HEK293 (cell line): ENCODE data around the gene PMVK.

Experiments
- CTCF ChIA-PET: fragments of 350-600 bp; formaldehyde crosslinking; extraction: SDS; loops from one replicate; lab custom pipeline; 2021; ENCODE audit warnings: antibody characterized with exemption; lab: Yijun Ruan, JAX
- POLR2A ChIA-PET: fragments of 300-600 bp; formaldehyde crosslinking; extraction: SDS; loops from one replicate; lab custom pipeline; 2020; ENCODE audit warnings: antibody characterized with exemption, inconsistent platforms; lab: Yijun Ruan, JAX
- H3K27ac ChIP-seq: fragments of 200-500 bp; sonication (Bioruptor generic); 2 replicates; pipeline ENCODE4 v1.5.1; 2014; ENCODE audit warnings: low read depth, low read length, control low read depth, inconsistent platforms; ENCODE audit errors: extremely low read depth
- H3K36me3 ChIP-seq, 2 experiments: fragments of 200-500 bp in 1 of 2; sonication (Bioruptor generic) in 1 of 2; 1 replicate in 1 of 2; 2 replicates in 1 of 2; pipeline ENCODE4 v1.5.1; 2014 to 2017; ENCODE audit warnings: inconsistent platforms in 2 of 2, low read length in 2 of 2; ENCODE audit not compliant: control insufficient read depth in 2 of 2, insufficient read depth in 1 of 2
- H3K4me1 ChIP-seq: fragments of 200-500 bp; sonication (Bioruptor generic); 2 replicates; pipeline ENCODE4 v1.5.1; 2014; ENCODE audit warnings: mild to moderate bottlenecking, low read length, inconsistent platforms; ENCODE audit not compliant: control insufficient read depth, insufficient read depth
- H3K4me3 ChIP-seq: 2 replicates; pipeline ENCODE4 v1.5.1; 2011; ENCODE audit warnings: low read depth, mild to moderate bottlenecking, control low read depth, low read length, moderate library complexity
- H3K9me3 ChIP-seq: fragments of 200-500 bp; sonication (Bioruptor generic); 2 replicates; pipeline ENCODE4 v1.5.1; 2014; ENCODE audit warnings: low read depth, low read length, inconsistent platforms; ENCODE audit not compliant: control insufficient read depth, insufficient read depth
- HOXC10 ChIP-seq: sonication (generic); formaldehyde crosslinking; IDR thresholded peaks from 2 replicates; pipeline ENCODE4 v1.8.1; 2023; ENCODE audit warnings: mild to moderate bottlenecking, missing genetic modification reagents
- KLF9 ChIP-seq: fragments of 450-650 bp; formaldehyde crosslinking; IDR thresholded peaks from 2 replicates; pipeline ENCODE4 v1.5.1; 2016; ENCODE audit warnings: missing biosample characterization, missing genetic modification characterization, low read depth
- SP3 ChIP-seq: fragments of 450-650 bp; formaldehyde crosslinking; IDR thresholded peaks from 2 replicates; pipeline ENCODE4 v1.5.1; 2016; ENCODE audit warnings: missing biosample characterization, missing genetic modification characterization
- WT1 ChIP-seq: fragments of 450-650 bp; formaldehyde crosslinking; IDR thresholded peaks from 2 replicates; pipeline ENCODE4 v1.5.1; 2016; ENCODE audit warnings: missing biosample characterization, missing genetic modification characterization
- ZFHX2 ChIP-seq: fragments of 450-650 bp; formaldehyde crosslinking; conservative IDR thresholded peaks from 2 replicates; pipeline ENCODE4 v1.5.1; 2016; ENCODE audit warnings: missing biosample characterization, missing genetic modification characterization
- ZFP3 ChIP-seq: fragments of 450-650 bp; formaldehyde crosslinking; IDR thresholded peaks from 2 replicates; pipeline ENCODE4 v1.5.1; 2016; ENCODE audit warnings: low read depth, missing biosample characterization, missing genetic modification characterization
- ZFP41 ChIP-seq: fragments of 450-650 bp; formaldehyde crosslinking; IDR thresholded peaks from 2 replicates; pipeline ENCODE4 v1.5.1; 2016; ENCODE audit warnings: missing biosample characterization, missing genetic modification characterization, borderline replicate concordance
- ZNF10 ChIP-seq: fragments of 450-650 bp; formaldehyde crosslinking; IDR thresholded peaks from 2 replicates; pipeline ENCODE4 v1.5.1; 2017; ENCODE audit warnings: missing biosample characterization, missing genetic modification characterization
- ZNF146 ChIP-seq: fragments of 450-650 bp; formaldehyde crosslinking; IDR thresholded peaks from 2 replicates; pipeline ENCODE4 v1.5.1; 2016; ENCODE audit warnings: missing biosample characterization, missing genetic modification characterization
- ZNF169 ChIP-seq: fragments of 450-650 bp; formaldehyde crosslinking; IDR thresholded peaks from 2 replicates; pipeline ENCODE4 v1.5.1; 2016; ENCODE audit warnings: missing biosample characterization, missing genetic modification characterization
- ZNF214 ChIP-seq: fragments of 450-650 bp; formaldehyde crosslinking; IDR thresholded peaks from 2 replicates; pipeline ENCODE4 v1.5.1; 2017; ENCODE audit warnings: missing biosample characterization, mild to moderate bottlenecking, missing genetic modification characterization, borderline replicate concordance
- ZNF335 ChIP-seq: fragments of 450-650 bp; formaldehyde crosslinking; conservative IDR thresholded peaks from 2 replicates; pipeline ENCODE4 v1.5.1; 2016; ENCODE audit warnings: missing biosample characterization, missing genetic modification characterization
- ZNF558 ChIP-seq: fragments of 450-650 bp; formaldehyde crosslinking; IDR thresholded peaks from 2 replicates; pipeline ENCODE4 v1.5.1; 2016; ENCODE audit warnings: missing biosample characterization, missing genetic modification characterization
- ZNF623 ChIP-seq: fragments of 450-650 bp; formaldehyde crosslinking; IDR thresholded peaks from 2 replicates; pipeline ENCODE4 v1.5.1; 2016; ENCODE audit warnings: missing biosample characterization, missing genetic modification characterization
- ZNF658 ChIP-seq: fragments of 450-650 bp; formaldehyde crosslinking; IDR thresholded peaks from 2 replicates; pipeline ENCODE4; 2016; ENCODE audit warnings: missing biosample characterization, missing genetic modification characterization
- ZSCAN30 ChIP-seq: fragments of 450-650 bp; IDR thresholded peaks from 2 replicates; pipeline ENCODE4 v1.5.1; 2018; ENCODE audit warnings: missing biosample characterization, mild to moderate bottlenecking, missing genetic modification characterization, moderate library complexity
- TF ChIP-seq, protein P1 (sequence below): fragments of 450-650 bp; formaldehyde crosslinking; IDR thresholded peaks from 2 replicates; pipeline ENCODE4 v1.5.1; 2016; ENCODE audit warnings: missing biosample characterization, missing genetic modification characterization
- TF ChIP-seq, protein P2 (sequence below): sonication (generic); formaldehyde crosslinking; IDR thresholded peaks from 2 replicates; pipeline ENCODE4 v1.8.1; 2022; ENCODE audit warnings: mild to moderate bottlenecking, moderate library complexity, missing genetic modification reagents

PMVK gene

GRCh38 chr1:154886281-154887015 is 50.1 kb downstream of the PMVK start:
- no peak overlapping the region for H3K27ac ChIP-seq
- H3K4me1 ChIP-seq: no peaks in the 10 kb centered on the region
- no peak for TF ChIP-seq ZNF623 (tag by site-specific recombination)
- TF ChIP-seq ZFP41 (tag by site-specific recombination): no peak
- TF ChIP-seq ZNF214 (tag by site-specific recombination): no peak
- TF ChIP-seq SP3: no peak
- TF ChIP-seq ZNF658: no peak
- no peak for TF ChIP-seq ZNF558 (tag by site-specific recombination)
- TF ChIP-seq KLF9 (tag by site-specific recombination): no peak
- TF ChIP-seq, protein P1, sequence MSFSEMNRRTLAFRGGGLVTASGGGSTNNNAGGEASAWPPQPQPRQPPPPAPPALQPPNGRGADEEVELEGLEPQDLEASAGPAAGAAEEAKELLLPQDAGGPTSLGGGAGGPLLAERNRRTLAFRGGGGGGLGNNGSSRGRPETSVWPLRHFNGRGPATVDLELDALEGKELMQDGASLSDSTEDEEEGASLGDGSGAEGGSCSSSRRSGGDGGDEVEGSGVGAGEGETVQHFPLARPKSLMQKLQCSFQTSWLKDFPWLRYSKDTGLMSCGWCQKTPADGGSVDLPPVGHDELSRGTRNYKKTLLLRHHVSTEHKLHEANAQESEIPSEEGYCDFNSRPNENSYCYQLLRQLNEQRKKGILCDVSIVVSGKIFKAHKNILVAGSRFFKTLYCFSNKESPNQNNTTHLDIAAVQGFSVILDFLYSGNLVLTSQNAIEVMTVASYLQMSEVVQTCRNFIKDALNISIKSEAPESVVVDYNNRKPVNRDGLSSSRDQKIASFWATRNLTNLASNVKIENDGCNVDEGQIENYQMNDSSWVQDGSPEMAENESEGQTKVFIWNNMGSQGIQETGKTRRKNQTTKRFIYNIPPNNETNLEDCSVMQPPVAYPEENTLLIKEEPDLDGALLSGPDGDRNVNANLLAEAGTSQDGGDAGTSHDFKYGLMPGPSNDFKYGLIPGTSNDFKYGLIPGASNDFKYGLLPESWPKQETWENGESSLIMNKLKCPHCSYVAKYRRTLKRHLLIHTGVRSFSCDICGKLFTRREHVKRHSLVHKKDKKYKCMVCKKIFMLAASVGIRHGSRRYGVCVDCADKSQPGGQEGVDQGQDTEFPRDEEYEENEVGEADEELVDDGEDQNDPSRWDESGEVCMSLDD (tag by site-specific recombination): no peak
- TF ChIP-seq ZNF169 (tag by site-specific recombination): no peak
- no peak for TF ChIP-seq ZNF146 (tag by site-specific recombination)
- no peak for TF ChIP-seq HOXC10
- TF ChIP-seq ZNF10 (tag by site-specific recombination): no peak
- no peak for TF ChIP-seq ZFHX2
- no peak for TF ChIP-seq ZNF335 (tag by site-specific recombination)
- TF ChIP-seq, protein P2, sequence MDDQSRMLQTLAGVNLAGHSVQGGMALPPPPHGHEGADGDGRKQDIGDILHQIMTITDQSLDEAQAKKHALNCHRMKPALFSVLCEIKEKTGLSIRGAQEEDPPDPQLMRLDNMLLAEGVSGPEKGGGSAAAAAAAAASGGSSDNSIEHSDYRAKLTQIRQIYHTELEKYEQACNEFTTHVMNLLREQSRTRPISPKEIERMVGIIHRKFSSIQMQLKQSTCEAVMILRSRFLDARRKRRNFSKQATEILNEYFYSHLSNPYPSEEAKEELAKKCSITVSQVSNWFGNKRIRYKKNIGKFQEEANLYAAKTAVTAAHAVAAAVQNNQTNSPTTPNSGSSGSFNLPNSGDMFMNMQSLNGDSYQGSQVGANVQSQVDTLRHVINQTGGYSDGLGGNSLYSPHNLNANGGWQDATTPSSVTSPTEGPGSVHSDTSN (CRISPR knock-in tag): no peak
- no peak overlapping the region for H3K4me3 ChIP-seq
- POLR2A ChIA-PET: no interaction called here
- CTCF ChIA-PET: interaction anchor here (0.8 to 1.2 kb wide), 3 partner anchors 9 to 58 kb away, joined by 3 to 5 read pairs (median 3); no protein-coding TSS in a partner anchor
- H3K36me3 ChIP-seq: no peaks in the 10 kb centered on the region
- H3K9me3 ChIP-seq: no peaks in the 10 kb centered on the region

DNA sequence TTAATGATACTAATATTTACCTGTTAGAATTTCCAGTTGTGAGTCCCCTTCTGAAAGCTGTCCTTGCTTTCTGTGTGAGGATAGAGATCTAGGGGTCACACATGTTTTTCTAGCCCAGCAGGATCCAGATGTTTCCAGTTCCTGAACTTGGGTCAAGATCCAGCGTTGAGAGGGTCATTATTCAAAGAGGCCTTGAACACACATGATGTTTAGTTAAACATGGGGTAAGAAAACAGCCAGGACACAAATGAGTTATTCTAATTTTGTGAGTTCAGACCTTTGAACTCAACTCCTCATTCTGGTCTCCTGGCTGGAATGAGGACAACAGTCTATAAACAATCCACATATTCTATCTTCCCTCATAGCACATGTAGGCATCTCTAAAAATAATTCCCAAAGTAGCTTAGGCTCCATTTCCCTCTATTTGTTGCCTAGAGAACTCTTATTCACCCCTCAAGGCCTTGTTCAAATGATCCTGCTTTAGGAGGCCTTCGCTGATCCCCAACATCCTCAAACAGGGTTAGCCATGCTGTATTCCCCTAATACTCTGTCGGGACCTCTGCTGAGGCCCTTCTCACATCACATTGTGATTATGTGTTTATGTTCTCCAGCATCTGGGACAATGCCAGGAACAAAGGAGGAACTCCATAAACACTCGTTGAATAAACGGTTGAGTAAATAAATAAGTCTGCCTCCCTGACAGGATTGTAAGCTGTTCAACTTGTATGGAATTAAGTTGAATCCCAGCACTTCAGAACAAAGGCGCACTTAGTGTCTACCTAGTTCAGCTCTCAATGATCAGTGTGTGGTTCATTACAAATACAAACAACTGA is 51.4 kb downstream of the PMVK start:
- CTCF ChIA-PET: interaction anchor here (0.6 to 1.5 kb wide), 8 partner anchors 18 to 325 kb away, joined by 3 to 6 read pairs (median 4); no protein-coding TSS in a partner anchor
- H3K4me3 ChIP-seq: no peak overlapping the region
- no peak overlapping the region for H3K27ac ChIP-seq
- POLR2A ChIA-PET: no interaction called here
- TF ChIP-seq ZNF10 (tag by site-specific recombination): no peak
- 0 out of 2 replicates have a peak, but pooled peaks have one; percentile 5 for TF ChIP-seq ZNF335 (tag by site-specific recombination)
- peak; percentile 78; the same call in 1 of the 2 replicates for TF ChIP-seq ZFP3 (tag by site-specific recombination)
- TF ChIP-seq ZSCAN30 (tag by site-specific recombination): 0 out of 2 replicates have a peak, but pooled peaks have one; percentile 11
- TF ChIP-seq WT1 (tag by site-specific recombination): peak; percentile 86
- H3K4me1 ChIP-seq: no peaks in the 10 kb centered on the region
- no peaks in the 10 kb centered on the region for H3K9me3 ChIP-seq
- H3K36me3 ChIP-seq: no peaks in the 10 kb centered on the region
